VCaP (cell line): Measurements from ENCODE around the gene ROPN1L.

Source experiments
- H3K27ac ChIP-seq: fragments of 450-650 bp; 2 replicates; pipeline ENCODE4 v1.5.1; 2017
- TF ChIP-seq, protein P1 (sequence below): fragments of 450-650 bp; conservative IDR thresholded peaks from 2 replicates; pipeline ENCODE4 v1.5.1; 2017; ENCODE audit warnings: mild to moderate bottlenecking, moderate library complexity

Gene ROPN1L

GRCh38 chr5:10459080-10460055, 17.7 kb downstream of the ROPN1L start:
- TF ChIP-seq, protein P1, sequence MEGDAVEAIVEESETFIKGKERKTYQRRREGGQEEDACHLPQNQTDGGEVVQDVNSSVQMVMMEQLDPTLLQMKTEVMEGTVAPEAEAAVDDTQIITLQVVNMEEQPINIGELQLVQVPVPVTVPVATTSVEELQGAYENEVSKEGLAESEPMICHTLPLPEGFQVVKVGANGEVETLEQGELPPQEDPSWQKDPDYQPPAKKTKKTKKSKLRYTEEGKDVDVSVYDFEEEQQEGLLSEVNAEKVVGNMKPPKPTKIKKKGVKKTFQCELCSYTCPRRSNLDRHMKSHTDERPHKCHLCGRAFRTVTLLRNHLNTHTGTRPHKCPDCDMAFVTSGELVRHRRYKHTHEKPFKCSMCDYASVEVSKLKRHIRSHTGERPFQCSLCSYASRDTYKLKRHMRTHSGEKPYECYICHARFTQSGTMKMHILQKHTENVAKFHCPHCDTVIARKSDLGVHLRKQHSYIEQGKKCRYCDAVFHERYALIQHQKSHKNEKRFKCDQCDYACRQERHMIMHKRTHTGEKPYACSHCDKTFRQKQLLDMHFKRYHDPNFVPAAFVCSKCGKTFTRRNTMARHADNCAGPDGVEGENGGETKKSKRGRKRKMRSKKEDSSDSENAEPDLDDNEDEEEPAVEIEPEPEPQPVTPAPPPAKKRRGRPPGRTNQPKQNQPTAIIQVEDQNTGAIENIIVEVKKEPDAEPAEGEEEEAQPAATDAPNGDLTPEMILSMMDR, result no peak
- peak overlapping the region; percentile 72 for H3K27ac ChIP-seq

GRCh38 chr5:10460252-10460906, 18.7 kb downstream of the ROPN1L start:
- TF ChIP-seq, protein P1, result peak; percentile 32; the same call in 1 of the 2 replicates

GRCh38 chr5:10461041-10461440, 19.4 kb downstream of the ROPN1L start:
- peak overlapping the region; percentile 72 for H3K27ac ChIP-seq
- TF ChIP-seq, protein P1, result no peak

More at GRCh38 chr5:10460252-10460906, 18.7 kb downstream of the ROPN1L start:
- H3K27ac ChIP-seq, result peak overlapping the region; percentile 72

DNA sequence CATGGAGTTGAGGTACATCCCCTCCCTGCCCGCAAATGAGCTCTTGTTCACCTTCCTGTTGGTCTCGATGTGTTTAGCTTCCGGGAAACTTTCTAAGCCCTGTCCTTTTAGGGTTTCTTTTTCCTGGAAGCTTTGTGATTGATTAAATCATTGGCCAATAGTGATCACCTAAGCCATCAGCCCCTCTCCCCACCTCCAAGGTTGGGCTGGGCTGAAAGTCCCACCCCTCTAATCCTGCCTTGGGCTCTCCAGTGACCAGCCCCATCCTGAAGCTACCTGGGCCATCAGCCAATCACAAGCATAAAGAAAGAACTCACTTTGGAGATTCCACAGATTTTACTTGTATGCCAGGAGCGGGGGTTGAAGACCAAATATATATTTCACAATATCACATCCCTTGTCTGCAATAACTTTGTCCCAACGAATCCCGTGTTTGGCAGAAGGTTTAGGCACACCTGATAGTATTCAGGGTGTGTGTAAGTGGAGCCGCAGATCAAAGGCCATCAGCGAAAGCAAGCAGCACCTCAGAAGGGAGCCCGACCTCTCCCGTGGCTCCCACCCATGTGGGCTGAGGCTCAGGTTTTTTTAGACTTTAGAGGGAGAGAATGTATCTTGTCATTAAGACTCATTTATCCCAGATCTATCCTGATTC, 20.4 kb downstream of the ROPN1L start:
- TF ChIP-seq, protein P1, result no peak
- H3K27ac ChIP-seq, result no peak overlapping the region

DNA sequence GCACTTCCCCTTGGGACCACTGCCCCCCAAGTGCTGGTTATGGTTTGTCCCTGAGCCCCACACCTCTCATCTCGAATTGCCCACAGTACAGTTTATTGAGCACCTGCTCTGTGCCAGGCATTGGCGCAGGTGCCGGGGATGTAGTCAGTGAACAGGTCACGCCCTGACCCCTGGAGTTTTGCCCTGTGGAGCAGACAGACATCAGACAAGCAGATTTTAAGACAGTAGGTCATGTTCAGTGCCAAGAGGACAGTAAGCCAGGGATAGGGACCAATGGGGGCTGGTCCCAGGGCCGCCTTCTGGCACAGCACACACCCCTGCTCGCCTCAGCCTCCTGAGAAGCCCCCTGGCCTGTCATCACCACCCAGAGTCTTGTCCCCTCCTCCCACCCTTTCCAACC, 21.9 kb downstream of the ROPN1L start:
- no peak overlapping the region for H3K27ac ChIP-seq
- TF ChIP-seq, protein P1, result no peak

DNA sequence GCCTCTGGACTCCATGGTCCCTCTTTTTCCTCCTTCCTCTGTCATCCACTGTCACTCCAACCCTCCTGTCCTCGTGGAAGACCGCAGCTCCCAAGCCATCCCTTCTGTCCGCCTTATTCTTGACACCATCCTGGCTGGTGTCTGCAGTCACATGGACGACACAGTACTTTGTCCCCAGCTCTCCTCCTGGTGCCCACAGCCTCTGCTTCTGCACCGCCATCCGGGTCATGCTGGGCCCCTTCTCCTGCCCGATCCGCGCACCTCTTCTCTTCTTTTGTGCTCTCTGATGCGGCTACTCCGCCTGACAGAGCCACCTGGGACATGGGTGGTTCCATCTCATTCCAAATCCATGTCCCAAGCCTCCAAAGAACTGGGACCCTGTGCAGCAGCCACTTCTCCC, 22.5 kb downstream of the ROPN1L start:
- H3K27ac ChIP-seq, result no peak overlapping the region
- TF ChIP-seq, protein P1, result no peak

GRCh38 chr5:10465726-10466125, 24.0 kb downstream of the ROPN1L start:
- TF ChIP-seq, protein P1, result no peak

More at GRCh38 chr5:10465726-10466125, 24.0 kb downstream of the ROPN1L start:
- no peak overlapping the region for H3K27ac ChIP-seq
